NCI-H748 (cell line): Measurements from ENCODE around the gene GPR65.
A peak's percentile ranks its signal among the peaks of the same experiment; 100 is the strongest.
"Not testable (repeated sequence)": the region's sequence is repeated elsewhere in the genome, so short reads cannot be mapped to it uniquely, and the experiment has no call there.

Experiments
- DNase-seq: peaks from one replicate; lab custom pipeline; 2025; ENCODE audit not compliant: unreplicated experiment; lab: John Stamatoyannopoulos, UW

GPR65 gene

DNA sequence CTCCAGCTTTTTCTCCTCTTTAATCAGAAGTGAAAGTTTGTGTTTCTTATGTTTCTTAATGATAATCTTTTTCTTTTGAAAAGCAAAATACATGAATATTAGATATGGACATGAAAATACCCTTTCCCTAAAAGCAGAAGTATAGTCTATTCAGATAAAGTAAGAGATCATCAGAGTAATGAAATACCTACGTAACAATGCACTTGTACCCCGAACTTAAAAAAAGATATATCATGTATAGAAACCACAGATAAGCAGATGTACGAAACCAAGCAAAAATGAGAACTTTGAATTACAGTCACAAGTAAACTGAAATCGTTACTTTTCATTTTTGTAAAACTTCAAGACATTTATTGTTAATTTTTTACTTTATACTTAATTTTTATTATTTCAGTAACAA, 1.5 kb upstream of the GPR65 start:
- no peak for DNase-seq

DNA sequence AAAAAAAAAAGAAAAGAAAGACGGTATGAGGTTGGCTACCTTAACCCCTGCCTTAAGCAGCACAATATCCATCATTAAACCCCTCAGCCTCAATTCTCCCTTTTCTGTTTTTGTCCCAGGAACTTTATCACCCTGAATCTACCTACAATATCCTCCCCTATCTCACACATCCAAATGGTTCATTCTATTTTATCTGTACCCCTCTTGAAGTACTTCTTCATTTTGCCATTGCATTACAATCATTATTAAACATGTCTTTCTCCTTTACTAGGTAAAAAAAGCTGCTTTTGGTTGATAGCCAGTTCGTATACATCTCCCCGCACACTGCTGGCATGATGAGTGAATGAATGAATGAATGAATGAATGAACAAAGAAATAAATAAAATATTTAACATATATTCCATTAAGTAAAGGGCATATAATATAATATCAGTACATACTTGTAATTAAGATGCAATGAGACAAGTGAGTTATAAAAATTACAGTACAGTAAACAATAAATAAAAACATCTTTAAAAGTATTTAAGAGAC, 364 bp upstream of the GPR65 start:
- no peak for DNase-seq

DNA sequence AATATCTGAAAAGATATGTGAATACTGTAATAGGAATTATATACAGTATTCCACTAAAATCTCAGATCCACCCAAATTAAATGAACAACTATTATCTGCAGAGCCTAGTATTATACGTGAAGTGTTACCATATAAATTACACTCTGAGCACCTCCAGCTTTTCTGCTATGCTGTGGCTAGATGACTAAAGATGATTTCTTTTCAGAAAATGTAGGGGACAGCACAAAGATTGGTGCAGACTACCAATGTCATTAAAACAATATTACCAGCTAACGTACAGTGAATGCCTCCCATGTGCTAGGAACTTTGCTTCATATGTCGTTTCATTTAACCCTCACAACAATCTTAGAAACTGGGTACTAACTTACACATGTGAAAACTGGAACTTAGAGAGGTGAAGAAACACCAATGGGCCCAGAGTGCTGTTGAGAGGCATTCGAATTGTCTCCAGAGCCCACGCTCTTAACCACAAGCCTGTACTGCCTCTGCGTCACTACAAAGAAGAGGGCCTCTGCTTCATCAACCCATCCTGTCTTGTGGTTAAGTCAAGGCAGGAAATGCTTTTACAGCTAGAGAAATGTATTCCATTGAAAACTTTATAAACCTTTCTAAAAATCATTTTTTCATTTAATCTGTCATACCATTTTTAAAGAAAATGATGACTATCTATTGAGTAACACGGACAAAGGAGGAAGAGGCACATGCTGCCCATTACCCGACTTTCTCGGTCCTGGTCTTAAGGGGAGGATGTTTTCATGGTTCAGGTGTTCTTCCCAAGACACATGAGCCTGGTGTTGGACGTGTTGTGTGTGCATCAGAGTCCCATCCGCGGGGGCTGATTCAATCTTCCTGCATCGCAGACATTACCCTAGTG, 1.3 kb downstream of the GPR65 start:
- DNase-seq: no peak

DNA sequence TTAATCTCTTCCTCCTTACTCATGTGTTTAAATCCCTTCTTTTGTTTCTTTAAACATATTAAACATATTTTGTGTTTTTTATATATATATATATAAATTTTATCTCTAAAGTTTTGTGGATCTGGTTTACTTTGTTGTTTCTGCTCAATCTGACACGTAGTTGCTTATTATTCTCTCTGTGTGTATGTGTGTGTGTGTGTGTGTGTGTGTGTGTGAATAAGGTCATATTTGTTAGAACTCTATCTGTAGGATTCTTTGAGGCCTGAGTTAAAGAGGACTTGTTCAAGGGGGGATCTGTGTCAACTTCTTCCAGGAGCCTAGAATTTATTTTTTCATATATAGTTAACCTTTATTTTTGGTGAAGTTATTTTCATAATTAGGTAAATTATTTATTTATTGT, 2.7 kb downstream of the GPR65 start:
- DNase-seq: no peak

DNA sequence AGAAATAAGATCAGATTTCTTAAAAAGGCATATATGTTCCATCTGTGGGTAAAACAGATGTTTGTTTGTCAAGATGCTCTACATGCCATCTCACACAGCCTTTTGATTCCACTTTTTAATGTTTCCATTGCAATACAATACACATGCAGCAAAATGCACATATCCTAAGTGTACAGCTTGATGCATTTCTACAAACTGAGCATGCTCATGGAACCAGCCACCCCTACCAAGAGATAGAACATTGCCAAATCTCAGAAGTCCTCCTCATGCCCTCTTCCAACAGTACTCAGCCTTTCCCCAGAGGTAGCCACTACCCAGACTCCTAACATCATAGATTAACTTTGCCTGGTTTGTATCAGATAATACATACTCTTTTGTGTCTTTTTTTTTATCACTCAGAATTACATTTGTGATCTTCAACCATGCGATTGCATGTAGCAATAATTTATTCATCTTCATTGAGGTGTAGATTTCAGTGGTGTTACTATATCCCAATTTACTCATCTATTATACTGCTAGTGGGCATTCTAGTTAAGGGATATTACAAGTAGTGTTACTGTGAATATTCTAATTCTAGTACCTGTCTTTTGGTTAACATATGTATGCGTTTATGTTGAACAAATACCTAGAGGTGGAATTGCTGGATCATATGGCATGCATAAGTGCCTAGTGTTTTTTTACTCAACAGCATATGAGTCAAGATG, 3.3 kb downstream of the GPR65 start:
- DNase-seq: no peak

DNA sequence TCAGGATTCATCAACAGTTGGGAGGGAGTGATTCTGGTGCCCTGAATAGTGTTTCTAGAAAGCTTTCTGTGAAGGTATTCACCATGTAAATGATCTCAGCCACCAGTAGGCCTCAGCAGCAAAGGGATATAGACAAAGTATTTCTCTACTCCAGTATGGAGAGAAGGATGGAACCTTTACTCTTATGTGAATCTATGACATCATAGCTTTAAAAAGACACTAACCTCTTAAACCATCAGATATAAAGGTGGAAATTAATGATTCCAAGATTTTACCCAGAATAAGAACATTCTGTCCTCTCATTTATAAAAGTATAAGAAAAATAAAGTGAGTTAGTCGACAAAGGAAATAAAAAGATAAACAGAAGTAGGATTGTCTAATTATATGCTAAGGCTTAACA, 4.6 kb downstream of the GPR65 start:
- no peak for DNase-seq

DNA sequence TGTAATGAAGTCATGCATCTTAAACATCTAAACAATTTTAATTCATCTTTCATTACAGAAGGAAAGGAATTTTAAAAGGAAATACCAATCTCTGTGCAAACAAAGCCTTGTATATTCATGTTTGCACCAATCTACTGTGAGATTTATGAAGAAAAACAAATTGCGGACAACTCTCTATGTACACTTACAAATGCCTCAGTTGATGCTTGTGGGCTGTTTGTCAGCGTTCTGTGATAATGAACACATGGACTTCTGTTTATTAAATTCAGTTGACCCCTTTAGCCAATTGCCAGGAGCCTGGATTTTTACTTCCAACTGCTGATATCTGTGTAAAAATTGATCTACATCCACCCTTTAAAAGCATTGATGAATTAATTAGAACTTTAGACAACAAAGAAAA, 5.4 kb downstream of the GPR65 start:
- DNase-seq: no peak

DNA sequence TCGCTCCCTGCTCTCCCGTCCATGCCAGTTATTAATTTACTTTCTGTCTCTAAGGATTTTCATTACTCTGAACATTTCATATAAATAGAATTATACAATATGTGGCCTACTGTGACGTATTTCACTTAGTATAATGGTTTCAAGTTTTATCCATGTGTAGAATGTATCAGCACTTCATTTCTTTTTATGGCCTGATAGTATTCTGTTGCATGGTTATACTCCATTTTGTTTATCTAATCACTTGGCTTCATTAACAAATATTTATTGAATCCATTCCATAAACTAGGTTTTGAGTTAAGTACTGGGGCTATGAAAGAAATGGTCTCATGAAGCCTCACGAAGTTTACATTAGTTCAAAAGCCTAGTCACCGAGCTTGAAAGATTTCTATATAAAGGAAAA, 7.6 kb downstream of the GPR65 start:
- no peak for DNase-seq

DNA sequence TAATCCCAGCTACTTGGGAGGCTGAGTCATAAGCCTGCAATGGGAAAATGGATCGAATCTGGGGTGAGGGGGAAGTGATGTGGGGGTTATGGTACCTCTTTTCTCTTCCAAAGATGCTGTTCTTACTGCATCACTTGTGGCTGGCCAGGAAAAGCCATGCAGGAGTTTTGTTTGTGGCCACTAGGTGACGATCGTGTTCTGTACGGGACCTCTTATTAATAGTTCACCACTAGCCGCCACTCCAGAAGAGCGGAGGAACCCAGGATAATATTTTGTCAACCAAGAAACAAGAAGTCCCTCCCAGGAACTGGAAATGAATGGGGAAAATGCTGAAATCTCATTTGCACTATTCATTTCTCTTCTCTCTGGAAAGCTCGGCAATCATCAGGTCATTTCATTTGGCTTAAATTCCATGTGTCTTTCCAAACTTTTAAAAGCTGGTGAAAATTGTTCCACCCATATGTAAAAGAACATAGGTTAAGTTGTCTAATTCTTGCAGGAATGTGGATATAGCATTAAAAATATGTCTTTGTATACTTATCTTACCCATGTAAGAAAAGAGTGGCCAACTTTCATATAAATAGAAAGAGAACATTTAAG, 8.9 kb downstream of the GPR65 start:
- peak; percentile 89 for DNase-seq

DNA sequence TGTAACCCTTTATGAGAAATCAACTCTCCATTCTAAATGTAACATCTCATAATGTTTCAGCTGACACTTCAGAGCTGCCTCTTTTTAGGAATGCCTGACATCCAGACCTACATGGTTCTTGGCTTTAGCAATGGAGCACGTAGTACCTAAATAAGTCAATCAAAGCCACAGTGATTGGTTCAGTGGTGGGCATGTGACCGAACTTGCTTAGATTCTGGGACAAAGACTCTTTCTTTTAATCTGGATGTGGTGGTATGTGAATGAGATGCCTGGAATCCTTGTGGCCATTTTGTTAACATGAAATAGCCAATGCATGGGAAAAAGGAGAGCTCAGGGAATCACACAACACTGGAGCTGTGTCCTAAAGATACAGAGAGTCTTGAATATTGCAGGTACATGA, 11.8 kb downstream of the GPR65 start:
- DNase-seq: no peak

DNA sequence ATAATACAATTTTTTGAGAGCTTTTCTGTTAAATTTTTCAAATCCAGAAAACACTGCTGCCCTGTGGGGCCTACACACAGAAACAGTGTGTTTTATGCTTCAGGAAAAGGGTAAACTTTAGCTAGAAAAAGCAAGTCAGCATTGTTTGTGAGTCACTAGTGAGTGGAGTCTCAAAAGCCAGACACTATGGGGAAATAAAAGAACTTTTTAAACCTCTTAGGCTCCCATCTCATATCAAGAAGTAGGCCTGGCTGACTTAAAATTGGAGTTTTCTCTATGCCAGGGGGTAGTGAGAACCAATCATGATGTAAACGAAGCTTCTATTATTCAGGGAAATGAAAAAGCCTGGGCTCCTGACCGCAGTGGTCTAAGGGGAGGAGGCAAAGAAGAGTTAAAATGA, 12.6 kb downstream of the GPR65 start:
- DNase-seq: no peak

DNA sequence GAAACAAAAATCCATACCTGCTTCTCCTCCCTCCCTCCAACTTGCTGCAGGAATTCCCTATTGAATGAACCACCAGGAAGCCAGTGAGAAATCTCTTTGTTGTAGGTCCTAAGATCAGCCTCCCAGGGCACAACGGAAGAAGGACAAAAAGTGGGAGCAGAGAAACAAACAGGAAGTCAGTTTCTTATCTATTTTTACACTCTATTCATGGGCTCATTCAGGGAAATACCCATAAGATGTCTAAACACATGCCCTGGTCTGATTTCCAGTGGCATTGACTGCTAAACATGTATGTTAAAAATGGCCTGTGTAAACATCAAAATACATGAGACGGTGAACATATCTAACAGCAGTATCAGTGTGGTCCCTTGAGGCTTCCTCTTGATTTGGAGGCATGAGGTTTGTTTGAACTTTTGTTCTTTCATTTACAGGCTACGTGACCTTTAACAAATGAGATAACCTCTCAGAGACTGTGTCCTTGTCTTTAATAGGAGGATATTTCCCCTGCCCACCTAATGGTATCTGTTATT, 18.8 kb downstream of the GPR65 start:
- no peak for DNase-seq

DNA sequence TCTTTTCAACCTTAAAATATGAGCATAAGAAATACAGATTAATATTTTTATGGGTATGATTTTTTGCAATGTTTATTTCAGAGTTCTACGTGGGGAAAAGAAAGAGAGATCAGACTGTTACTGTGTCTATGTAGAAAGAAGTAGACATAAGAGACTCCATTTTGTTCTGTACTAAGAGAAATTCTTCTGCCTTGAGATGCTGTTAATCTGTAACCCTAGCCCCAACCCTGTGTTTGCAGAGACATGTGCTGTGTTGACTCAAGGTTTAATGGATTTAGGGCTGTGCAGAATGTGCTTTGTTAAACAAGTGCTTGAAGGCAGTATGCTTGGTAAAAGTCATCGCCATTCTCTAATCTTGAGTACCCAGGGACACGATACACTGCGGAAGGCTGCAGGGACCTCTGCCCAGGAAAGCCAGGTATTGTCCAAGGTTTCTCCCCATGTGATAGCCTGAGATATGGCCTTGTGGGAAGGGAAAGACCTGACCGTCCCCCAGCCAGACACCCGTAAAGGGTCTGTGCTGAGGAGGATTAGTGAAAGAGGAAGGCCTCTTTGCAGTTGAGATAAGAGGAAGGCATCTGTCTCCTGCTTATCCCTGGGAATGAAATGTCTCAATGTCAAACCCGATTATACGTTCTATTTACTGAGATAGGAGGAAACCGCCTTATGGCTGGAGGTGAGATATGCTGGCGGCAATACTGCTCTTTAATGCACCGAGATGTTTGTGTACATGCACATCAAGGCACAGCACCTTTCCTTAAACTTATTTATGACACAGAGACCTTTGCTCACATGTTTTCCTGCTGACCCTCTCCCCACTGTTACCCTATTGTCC, 19.5 kb downstream of the GPR65 start:
- DNase-seq: not testable (repeated sequence)

DNA sequence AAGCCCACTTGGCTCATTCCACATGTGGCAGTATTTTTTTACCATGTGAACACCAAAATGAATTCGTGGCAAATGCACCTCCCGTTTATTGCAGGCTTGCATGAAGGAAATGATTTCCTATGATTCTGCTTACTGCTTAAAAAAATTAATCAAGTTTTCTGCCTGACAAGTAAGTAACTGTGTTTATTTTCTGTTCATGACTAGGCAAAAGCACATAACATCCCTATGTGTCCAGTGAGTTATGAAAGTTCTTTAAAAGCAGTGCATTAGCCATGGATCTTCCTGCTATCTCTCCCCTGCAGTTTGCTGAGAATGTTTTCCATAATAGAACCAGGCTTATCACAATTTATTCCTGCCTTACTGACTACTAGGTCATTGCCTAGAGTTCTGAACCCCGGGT, 20.4 kb downstream of the GPR65 start:
- no peak for DNase-seq

DNA sequence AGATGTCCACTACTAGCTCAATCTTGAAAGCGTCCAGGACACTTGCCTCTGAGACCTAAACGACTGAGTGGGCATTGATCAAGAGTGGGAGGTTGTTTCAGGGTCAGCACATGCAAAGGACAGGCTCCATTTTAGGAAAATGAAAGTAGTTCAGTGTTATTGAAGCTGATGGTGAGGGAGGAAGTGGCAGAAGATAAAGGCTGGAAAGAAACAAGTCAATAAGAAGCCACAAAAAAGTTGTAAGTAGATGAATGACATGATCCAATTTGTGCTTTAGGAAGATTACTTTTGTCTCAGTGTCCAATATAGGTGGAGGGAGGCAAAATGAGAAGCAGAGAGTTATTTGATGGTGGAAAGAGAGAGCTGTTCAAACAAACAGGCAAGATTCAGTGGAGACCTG, 22.0 kb downstream of the GPR65 start:
- no peak for DNase-seq

DNA sequence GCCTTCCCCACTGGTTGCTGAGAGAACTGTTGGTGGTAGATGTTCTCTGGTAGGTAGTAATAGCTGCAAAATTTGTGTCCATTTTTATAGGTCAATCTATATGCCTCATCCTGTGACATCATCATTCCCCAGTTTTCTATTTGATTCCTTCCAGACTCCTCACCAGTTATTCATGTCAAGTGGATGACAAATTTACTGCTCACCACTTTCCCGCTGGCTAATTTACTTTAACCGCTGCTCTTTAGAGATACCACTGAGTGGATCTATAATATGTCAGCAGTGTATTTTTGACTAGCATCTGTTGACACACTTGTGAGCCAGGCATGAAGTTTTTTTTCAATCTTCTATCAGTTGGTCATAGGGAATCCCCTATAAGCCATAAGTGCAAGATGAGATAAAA, 24.6 kb downstream of the GPR65 start:
- DNase-seq: peak; percentile 14

DNA sequence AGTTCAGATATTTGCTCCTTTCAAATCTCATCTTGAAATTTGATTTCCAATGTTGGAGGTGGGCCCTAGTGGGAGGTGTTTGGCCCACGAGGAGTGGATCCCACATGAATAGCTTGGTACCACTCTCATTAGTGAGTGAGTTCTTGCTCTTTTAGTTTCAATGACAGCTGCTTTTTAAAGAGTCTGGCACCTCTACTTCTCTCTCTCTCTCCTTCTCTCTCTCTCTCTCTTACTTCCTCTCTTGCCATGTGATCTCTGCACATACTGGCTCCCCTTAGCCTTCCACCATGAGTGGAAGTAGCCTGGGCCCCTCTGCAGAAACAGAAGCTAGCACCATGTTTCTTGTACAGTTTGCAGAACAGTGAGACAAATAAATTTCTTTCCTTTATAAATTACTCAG, 25.1 kb downstream of the GPR65 start:
- DNase-seq: no peak

DNA sequence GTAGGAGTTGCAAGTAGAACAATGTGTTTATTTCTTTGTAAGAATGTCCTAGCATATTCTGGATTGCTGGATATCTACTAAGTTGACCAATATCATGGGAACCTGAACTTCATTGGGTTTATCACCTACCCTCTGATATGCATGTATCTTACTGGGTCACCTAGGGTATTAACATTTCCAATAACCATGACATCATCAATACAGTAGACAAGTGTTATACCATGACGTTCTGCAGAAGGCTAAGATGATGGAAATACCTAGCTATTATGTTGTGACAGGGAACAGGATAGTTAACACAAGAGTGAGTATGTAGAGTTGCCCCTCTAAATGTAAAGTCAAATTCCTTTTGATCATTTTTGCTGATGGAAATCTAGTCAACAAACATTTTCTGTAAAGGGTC, 26.0 kb downstream of the GPR65 start:
- DNase-seq: no peak

DNA sequence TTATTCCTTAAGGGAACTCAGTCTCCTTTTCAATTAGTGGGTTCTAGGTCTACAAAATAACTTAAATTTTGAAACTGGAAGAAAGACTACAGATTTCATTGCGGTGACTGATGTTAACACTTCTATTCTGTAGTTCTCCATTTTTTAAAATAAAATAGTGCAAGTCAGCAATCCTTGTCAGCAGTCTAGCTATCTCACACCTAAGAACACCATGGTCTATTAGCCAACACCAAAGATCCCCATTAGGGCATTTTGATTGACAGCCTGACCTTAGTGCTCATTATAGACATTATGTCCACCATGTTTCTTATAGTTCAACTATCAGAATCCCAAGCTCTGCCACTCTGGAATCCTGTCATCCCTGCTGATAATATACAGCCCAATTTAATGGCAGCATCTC, 27.4 kb downstream of the GPR65 start:
- no peak for DNase-seq

DNA sequence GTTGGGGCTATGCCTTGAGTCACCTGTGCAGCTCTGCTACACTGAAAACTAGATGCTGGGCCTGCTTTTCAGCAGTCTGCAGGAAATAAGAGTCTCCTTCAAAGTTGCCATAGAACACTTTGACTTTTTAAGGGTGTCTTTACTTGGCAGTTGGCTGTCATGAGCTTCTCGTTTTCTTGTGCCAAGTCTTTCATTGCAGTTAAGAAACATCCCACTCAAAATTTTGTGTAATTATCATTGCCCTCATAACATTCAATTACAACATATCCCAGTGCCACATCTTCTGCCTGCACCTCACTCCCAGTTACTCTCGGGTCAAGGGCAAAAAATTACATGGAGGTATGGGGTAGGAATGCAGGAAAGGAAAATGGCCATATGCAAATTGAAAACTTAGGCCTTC, 29.1 kb downstream of the GPR65 start:
- no peak for DNase-seq

DNA sequence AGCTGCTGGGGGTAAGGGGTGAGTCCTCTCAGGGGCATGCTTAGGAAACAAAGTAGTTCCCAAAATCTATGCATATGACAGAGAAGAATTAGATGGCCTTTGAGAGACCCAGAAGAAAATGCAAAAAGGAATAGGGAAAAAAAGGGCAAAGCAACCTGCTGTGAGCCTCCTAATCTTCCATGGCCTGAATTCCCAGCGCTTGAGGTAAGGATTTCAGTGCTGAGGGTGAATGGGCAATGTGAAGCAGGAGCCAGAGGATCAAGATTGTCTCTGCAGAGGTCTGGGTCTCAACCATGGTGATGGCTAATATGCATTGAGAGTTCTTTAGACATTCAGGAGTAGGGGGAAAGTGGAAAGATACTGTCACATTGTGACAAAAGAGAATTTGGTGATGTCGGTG, 31.5 kb downstream of the GPR65 start:
- DNase-seq: no peak
